ENCODE results near the gene PFKFB2.

Gene PFKFB2

GRCh38 chr1:207128336-207128921, 75.4 kb downstream of the PFKFB2 start:
- DNase-seq (ENCODE audit: low spot score) (no peak), ATAC-seq (ENCODE audit: low read depth) (no peak)
- no peaks in the 10 kb centered on the region for H3K36me3 ChIP-seq (ENCODE audit: low read depth)
- no peak overlapping the region for H3K4me3 ChIP-seq (ENCODE audit: severe bottlenecking)
- H3K27ac ChIP-seq (ENCODE audit: poor library complexity, severe bottlenecking), result no peak overlapping the region
- peaks cover 2% of the 10 kb centered on the region for H3K9me3 ChIP-seq (ENCODE audit: severe bottlenecking)
- peaks cover under 1% of the 10 kb centered on the region for H3K27me3 ChIP-seq (ENCODE audit: insufficient read depth, poor library complexity, severe bottlenecking)
- no peaks in the 10 kb centered on the region for H3K4me1 ChIP-seq (ENCODE audit: insufficient read depth, poor library complexity, severe bottlenecking)
- TF ChIP-seq CTCF (IDR thresholded peaks at IDR 0.05; ENCODE audit: poor library complexity, severe bottlenecking), result no peak

- no peak overlapping the region for H3K27ac ChIP-seq (ENCODE audit: poor library complexity, severe bottlenecking)
- TF ChIP-seq CTCF (IDR thresholded peaks at IDR 0.05; ENCODE audit: poor library complexity, severe bottlenecking), result no peak
- ATAC-seq (ENCODE audit: low read depth), result no peak
- H3K4me1 ChIP-seq (ENCODE audit: insufficient read depth, poor library complexity, severe bottlenecking), result no peaks in the 10 kb centered on the region
- peaks cover 2% of the 10 kb centered on the region for H3K9me3 ChIP-seq (ENCODE audit: severe bottlenecking)
- no peaks in the 10 kb centered on the region for H3K27me3 ChIP-seq (ENCODE audit: insufficient read depth, poor library complexity, severe bottlenecking)
- no peak for DNase-seq (ENCODE audit: low spot score)
- no peak overlapping the region for H3K4me3 ChIP-seq (ENCODE audit: severe bottlenecking)
- no peaks in the 10 kb centered on the region for H3K36me3 ChIP-seq (ENCODE audit: low read depth)
Measured at GRCh38 chr1:207129053-207129452, 76.0 kb downstream of the PFKFB2 start.
